ENCODE measurements around the gene SKP1.

SKP1 gene

DNA sequence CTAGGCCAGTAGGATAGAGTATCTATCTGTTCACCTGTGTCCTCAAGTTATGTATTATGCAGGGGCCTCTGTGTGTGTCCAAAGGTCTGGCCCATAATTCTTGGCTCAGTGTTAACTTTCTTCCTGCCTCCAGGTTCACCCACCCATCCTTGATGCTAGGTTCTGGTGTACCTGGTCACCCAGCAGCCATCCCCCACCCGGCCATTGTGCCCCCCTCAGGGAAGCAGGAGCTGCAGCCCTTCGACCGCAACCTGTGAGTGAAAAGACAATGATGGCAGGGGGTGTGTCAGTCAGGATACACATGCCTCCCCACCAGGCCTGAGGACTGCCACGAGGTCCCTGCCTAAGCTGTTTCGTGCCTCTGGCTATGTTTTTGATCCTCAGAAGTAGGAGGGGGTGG is 34.7 kb downstream of the SKP1 start:
- DNase-seq: no peak

DNA sequence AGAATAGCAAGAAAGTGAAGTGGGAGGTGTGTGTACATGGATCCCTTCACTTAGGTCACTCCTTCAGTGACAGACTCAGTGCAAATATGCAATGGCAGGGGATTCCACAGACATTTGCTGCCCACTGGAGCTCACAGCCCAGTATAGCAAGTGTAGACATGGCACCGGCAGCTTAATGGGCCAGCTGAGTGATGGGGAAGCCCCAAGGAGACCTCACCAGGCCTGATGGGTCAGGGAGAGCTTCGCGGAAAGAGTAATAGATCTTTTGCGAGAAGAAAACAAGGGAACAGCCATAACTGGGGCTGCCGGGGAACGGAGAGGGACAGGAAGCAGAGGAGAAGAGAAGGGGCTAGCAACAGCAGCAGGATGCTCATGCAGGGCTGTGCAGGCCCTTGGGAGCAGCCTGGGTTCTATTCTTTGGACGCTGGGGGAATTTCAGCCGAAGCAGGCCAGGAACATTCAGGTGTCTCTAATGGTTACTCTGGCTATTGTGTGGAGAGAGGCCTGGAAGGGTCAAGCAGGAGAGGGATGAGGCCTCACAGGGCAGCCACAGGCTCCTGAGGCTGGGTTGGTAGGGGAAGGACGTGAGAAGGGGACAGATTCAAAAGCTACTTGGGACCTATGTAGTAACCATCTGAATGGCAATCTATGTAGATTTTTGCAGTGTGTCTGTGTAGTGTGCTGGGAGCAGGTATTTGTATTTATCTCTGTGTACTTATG is 35.3 kb downstream of the SKP1 start:
- peak; percentile 37 for DNase-seq

DNA sequence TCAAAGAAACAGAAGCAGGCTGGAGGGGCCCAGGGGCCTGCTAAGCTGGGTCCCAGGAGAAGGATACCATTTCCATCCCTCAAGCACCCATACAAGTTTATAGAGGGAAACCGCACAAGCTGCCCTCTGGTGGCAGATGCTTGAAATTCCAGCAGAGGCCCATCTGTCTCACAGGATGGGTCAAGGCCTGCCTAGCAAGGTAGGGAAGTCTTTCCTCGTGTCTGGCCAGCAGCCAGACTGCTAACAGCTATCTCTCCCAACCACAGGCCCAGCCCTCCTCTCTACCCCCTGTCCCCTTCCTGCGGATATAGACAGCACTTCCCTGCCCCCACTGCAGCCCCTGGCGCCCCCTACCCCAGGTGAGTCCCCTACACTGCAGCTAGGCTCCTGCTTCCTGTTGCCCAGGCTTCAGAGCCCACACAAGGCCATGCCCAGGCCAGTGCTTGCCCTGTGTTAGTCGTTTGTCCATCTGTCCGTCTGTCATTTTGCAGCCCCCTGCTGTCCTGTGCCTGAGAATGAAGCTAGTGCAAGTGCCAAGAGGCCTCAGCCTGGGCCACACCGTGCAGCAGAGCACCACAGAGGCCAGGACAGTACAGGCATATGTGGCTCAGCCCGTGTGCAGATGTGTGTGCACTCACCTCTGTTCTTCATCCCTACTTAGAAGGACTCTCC is 36.1 kb downstream of the SKP1 start:
- peak; percentile 94 for DNase-seq

DNA sequence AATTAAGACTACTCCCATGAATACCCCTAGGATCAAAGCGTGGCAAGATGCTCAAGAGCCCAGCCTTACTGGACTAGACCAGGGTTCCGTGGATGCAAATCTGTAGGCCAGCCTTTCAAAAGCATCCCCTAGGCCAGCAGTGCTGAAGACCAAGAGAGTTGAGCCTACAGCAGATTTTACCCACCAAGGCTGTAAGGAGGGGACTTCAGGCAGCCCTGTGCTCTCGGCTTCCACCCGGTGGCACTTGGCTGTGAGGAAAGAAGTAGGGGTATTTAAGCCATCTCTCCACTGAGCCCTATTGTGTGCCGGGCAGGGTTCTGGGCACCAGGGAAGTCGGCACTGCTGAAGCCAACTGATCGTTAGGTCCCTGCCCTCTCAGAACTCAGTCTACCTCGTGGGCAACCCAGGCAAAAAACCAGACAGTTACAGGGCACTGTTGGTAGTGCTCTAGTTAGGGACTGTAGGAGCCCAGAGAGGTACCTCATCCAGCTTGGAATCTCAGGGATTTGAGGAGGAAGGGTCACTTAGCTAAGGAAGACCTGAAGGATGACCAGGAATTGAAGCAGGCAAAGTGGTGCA is 36.8 kb downstream of the SKP1 start:
- no peak for DNase-seq

DNA sequence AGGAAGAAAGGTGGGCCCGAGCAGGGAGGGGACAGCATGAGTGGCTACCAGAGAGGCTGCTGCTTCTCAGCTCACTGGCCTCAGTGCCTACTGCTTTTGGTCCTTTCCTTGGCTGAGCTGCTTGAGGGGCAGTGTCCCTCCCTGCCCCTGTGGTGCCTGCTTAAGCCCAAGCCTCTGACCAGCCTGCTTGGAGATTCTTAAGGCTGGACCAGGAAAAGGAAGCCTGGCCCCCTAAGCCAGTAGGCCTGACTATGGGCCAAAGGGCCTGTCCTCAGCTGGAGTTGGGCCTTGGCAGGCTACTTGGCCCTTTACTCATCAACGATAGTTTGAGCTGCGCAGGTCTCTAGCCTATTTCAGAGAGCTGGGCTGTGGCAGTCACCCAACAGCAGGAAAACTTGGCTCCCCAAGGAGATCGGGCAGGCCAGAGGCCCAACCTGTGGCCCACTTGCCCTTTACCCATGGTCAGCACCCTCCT is 37.3 kb downstream of the SKP1 start:
- no peak for DNase-seq

DNA sequence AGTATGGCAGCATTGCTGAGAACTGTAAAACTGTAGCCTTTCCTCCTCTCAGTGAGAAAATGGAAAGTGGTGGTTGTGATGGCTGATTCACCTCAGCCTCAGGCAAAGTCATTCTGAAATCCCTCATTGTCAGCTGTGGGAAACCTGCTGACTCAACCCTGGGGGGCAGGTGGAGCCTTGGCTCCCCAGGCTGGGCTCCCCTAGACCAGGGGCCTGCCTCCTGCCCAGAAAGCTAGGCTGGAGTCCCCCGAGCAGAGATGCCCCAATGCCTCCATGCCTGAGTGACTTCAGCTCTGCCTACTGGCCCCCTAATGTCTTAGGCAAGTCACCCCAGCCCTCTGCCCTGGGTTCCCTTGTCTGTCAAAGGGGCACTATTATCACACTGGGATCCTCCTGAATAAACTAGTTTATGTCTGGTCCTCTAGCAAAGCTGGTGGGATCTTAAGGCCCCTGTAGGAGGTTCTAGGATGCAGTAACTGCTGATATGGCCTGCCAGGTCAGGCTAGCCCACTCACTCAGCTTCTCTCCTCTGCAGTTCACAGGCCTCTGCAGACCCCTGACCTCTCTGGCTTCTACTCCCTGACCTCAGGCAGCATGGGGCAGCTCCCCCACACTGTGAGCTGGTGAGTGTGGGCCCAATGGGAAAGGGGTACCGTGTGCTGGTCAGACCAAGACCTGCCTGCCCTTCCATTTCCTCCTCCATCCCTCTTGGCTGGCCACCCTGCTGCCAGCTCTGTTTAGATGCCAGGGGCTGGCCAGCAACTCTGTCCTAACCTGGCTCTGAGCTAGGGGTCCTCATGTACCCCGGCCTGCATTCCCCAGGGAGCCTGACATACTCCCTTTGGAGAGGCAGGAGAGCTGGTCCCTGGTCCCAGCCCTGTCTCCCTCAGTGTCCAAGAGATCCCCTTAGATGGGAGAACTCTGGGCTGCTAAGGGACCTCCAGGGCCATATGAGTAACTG is 38.1 kb downstream of the SKP1 start:
- DNase-seq: no peak

DNA sequence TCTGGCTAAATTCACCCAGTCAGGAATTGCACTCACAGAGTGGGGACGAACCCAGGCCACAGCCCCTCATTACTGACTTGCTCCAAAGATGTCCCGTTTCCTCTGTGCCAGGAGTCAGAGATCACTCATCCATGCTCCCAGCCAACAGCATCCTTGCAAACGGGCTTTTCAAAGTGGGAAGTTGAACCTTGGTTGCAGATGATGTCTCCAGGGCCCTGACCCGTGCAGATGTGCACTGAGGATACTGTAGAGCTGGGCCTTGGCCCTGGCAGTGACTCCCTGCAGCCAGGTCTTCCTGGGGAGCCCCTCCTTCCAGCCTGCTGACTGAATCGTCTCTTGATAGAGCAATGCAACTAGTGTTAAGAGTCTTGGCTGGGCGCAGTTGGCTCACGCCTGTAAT is 40.0 kb downstream of the SKP1 start:
- no peak for DNase-seq

DNA sequence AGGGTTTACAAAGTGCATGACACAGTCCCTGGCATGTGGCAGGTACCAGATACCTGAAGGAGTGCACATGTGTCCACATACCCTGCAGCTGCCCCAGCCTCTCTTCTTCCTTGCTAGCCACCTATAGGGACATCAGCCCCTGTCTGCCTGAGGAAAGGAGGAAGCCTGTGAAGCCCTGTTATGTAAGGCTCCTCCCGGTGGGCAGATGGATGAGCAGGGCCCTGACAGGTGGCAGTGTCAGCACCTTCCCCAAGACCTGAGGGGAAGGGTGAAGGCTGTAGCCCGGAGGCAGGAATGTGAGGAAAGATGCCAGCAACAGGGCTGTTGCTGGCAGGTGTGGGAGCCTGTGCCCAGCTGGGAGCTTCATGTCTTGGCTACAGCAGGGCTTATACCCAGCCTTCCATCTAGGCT is 40.5 kb downstream of the SKP1 start:
- DNase-seq: no peak

DNA sequence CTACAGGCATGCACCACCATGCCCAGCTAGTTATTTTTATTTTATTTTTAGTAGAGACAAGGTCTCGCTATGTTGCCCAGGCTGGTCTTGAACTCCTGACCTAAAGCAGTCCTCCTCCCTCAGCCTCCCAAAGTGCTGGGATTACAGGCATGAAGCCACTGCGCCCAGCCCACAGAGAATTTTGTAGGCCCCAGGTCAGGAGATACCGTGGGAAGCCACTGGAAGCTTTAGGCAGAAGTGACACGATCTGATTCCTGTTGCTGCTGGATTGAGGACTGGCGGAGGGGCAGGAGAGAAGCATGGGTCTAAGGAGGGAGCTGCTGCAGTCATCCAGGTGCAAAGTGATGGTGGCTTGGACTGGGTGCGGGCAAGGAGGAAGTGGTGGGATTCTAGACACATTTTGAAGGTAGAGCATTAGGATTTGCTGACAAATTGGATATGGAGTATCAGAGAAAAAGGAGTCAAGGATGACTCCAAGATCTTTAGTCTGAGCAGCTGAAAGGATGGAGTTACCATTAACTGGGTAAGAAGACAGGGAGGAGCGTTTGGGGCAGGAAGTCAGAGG is 41.6 kb downstream of the SKP1 start:
- DNase-seq: no peak

DNA sequence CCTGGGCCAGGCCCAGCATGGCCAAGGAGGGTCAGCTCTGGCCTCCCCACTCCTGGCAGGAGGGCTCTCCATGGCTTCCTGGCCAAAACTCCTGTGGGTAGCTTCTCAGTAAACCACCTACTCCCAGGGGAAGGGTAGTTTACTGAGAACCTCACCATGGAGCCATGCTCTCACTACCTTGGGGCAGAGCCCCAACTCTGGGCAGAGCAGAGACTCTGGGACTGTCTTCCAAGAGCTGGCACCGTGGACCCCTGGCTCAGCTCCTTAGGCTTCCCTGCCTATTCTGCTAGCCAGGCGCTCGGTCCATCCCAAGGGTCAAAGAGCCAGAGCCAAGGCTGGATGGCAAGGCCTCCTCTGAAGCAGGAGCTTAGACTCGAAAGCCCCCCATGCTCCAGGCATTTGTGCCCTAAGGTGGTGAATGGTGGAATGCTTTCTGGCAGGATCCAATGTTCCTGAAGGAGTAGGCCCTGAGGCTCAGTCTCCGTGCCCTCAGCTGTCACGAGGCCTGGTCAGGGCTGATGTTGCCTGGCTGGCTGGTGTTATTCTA is 42.7 kb downstream of the SKP1 start:
- DNase-seq: no peak

DNA sequence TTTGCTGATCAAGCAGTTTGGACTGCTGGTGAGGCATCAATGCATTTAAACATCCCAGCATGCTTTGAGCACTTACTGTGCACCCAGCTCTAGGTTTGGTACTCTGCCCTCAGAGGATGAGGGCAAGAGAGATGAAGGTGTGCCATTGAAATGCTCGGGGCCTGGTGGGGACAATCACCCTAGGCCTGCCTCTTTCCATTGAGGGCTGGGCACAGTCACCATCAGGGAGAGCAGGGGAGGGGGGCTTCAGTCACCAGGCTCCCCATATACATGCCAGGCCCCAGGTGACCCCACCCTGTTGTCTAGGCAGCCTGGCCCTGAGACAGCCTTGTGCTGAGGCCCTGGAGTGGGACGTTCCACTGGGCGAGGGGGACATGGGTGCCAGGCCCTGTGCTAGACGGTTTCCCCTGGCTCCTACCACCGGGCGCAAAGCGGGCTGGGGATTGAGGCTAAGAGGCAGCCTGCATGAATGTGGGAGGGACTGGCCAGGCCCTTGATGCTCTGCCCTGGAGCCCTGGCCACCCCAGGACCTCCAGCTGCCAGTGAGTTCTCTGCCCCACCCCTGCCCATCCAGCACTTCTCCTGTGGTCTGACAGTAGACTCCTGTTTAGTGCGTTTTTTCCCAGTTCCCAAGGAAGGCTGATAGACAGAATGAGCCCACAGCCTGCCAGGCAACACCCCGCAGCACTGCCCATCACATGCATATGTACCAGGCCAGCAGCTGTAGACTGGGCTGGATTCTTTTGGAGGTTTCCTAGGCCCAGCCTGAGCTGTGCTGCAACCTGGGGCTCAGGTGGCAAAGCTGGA is 43.4 kb downstream of the SKP1 start:
- no peak for DNase-seq

DNA sequence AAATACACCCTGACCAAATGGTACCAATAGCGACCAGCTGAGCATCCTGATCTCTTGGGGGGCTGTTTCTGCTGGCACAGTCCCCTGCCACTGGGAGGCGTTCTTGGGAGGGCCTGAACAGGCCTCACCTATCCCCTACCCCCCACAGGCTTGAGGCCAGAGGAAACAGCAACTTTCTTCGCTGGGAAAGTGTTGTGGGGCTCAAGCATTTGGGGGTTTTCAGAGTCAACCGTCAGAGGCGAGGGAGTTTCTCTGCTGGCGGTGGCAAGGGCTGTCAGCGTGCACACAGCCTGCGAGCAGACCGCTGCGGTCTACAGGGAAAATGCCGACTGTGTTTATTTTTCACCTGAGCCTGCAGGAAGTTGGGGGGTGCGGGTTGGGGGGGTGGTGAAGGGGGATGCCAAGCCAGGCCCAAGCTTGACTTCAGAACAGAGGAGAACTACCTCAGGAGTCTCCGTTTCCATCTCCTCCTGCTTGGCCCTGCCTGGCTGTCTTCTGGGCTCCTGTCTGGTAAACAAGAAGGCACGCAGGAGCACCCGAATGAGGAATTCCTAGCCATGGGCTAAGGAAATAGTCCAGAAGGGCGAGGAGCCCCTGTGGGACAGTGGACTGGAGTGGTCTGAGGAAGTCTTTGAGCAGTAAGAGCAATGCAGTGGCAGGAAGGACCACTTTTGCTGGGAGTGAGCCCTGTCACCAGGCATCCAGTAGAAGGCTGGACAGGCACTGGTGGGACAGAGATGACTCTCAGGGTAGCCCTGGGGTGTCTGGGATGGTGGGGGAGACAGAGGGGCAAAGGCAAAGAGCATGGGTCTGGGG is 44.2 kb downstream of the SKP1 start:
- peak; percentile 32 for DNase-seq

DNA sequence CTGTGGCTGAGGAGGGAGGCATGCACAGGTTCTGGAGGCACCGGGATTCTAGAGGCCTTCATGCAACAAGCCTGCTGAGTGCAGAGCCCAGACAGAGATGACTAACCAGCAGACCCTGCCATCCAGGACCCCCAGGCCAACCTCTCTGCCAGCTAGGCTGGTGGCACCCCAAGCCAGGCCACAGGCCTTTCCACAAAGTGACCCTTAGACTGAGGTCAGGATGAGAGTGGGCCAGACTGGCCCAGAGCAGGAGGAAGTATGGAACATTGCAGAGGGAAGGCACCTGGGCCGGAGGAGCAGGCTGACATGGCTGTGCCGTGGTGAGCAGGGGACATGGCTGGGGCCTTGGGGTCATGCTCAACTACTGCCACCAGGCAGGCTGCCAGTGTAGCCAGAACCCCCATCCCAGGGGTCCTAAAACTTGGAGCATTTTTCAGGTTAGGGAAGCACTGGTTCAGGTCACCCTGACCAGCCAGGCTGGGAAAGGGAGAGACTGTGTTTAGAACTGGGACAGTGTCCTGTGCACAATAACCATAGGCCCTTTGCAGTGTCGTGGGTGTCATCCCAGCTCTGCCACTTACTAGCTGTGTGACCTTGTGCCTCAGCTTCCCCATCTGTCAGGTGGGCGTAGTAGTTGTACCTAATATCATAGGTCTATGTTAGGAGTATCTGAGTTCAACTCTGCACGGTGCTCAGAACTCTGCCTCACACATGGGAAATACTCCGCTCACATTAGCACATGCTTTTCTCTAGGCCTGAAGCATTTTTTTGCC is 45.0 kb downstream of the SKP1 start:
- no peak for DNase-seq

DNA sequence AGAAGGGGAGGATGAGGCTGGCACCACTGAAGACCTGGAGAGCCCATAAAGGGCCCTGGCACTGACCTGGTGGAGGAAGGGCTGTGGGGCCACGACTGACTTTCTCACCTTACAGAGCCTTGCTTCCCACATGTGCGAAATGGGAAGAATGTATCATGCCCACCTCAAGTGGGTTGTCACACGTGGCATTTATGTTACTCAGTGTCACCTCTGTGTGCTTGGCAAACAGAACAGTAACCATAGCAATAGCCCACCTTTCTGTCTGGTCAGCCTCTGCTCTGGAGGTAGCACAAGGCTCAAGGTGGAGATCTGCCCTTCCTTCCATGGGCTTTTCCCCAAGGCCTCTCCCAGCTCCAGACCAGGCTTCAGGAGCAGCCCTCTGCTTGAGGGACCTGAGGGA is 45.6 kb downstream of the SKP1 start:
- no peak for DNase-seq

DNA sequence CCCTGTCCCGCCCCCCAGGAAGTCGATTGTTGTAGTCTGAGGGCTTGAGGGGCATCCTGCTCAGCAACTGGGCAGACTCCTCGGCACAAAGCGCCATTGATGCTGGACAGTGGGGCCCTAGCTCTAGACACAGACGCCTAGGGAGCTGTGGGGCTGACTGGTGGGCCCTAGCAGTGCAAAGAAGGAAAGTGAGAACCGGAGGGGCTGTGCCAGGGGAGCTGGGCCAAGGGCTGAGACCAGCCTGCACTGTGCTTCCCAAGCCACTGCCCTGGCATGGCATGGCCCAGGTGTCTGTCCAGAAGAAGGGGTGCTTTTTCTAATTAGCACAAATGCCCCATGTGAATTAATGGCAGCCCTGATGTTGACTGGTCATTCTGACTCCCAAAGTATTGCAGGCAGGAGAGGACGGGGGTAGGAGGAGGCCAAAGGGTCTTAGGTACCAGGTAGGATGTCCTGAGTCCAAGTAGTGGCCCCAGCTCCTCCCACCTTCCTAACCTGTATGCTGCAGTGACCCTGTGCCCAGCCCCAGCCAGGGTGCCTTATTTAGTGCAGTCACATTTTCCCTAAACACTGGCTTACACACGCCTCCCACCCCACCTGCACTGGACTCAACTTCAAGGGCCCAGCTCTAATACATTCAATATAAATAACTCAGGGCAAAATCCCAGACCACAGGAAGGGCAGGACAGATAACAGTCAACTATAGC is 46.4 kb downstream of the SKP1 start:
- no peak for DNase-seq

DNA sequence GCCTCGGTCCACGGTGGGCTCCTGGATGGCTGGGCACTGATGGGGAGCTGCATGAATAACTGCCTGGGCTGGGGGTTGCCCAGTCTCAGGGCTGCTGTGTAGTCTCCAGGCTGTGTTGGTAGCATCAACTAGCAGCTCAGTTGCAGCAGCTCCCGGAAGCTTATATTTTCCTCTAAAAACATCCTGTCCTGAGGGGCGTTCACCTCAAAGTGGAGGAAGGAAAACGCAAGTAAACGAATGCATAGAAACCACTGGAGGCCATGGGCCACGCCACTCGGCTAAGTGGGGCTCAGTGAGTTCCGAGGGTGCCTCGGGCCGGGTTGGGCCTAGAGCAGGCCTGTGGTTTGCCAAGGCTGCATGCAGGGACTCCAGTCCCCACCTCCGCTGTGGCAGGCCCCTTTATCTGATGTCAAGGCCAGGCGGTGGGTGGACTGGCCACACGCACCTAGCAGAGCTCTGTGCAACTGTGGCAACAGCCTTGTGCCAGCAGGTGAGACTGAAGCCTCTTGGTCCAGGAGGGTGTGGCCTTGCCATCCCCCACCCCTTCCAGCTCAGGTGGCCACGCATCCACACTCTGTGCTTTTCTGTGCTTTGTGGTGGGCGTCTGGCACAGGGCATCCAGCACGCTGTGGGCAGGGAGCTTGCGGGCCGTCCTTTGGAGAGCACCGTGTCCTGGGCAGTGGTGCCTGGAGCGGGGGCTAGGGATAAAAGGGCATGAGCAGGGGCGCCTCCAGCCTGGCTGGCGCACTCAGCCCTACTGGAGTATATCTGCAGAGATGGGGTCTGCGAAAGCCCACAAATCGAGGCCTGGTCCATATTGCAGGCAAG is 47.1 kb downstream of the SKP1 start:
- no peak for DNase-seq

DNA sequence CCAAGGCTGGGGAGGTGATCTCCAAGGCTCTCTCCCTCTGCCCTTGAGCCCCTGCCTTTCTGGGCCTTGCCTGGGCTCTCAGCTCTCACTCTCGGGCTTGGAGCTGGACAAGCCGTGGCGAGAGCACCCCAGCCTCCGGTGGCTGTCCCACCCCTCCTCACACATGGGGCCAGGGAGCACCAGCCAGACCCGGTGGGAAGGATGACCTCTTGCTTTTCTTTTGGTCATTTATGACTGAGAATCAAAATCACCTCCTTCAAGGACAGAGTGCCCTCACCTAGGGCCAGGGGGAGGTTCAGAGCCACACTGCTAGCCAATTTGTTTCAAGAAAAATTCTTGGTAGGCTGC is 48.1 kb downstream of the SKP1 start:
- no peak for DNase-seq

DNA sequence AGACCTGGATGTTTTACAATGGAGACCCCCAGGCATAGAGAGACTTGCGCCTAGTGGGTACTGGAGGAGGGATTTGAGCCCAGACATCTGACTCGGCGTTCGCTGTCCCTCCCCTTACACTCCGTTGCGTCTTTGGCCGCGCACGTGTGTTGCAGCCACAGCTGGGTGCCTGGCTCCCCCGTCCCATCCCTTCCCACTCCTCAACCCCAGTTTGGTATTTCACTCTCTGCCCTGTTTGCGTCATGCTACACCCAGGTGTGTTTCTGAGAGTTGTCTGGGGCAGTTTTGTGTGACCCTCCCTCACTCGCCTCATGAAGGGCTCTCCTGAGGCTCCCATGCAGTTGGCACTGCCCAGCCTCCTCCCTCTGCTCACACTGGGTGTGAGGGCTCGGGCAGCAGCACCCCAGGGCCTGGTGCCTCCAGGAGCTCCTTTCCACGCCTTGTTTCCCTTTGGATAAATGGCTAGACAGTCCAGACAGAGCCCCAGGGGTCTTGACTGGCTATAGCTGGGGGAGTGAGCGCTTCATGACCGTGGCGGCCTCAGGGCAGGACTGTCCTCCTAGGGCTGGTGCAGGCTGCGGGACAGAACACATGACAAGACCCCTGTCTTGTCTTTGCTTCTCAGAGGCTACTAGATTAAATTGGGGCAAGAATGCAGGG is 48.6 kb downstream of the SKP1 start:
- DNase-seq: no peak

Data from hematopoietic multipotent progenitor cell treated with erythropoietin and hydrocortisone succinate and interleukin-3 and kit ligand, for 4 days (in vitro differentiated cells).